HepG2 (cell line): Measurements from ENCODE around the gene ILDR2. TPM values are rescaled to one million over a fixed set of nuclear protein-coding genes. Genes with fewer than 3 reads are reported as not detected.
A peak's percentile ranks its signal among the peaks of the same experiment; 100 is the strongest.

ENCODE experiments used
- CREB1 ChIP-seq, 2 experiments: fragments of 450-650 bp in 1 of 2; IDR thresholded peaks; 2 replicates each; pipeline ENCODE4 v1.6.1; 2016 to 2017; ENCODE audit warnings: control low read depth in 1 of 2, mild to moderate bottlenecking in 1 of 2, missing compliant biosample characterization in 1 of 2, missing genetic modification characterization in 1 of 2
- HOXA9 ChIP-seq: sonication (generic); formaldehyde crosslinking; IDR thresholded peaks from 2 replicates; pipeline ENCODE4 v1.8.1; 2022; ENCODE audit warnings: missing genetic modification reagents, mild to moderate bottlenecking, moderate library complexity, borderline replicate concordance
- RFXAP ChIP-seq: sonication (generic); formaldehyde crosslinking; IDR thresholded peaks from 2 replicates; pipeline ENCODE4 v1.4.0; 2020; ENCODE audit warnings: missing genetic modification reagents, borderline replicate concordance
- RXRB ChIP-seq: IDR thresholded peaks from 2 replicates; pipeline ENCODE4 v1.6.1; 2016; ENCODE audit warnings: borderline replicate concordance, missing genetic modification reagents, missing compliant biosample characterization
- SOX13 ChIP-seq, 3 experiments: fragments of 450-650 bp in 1 of 3; sonication (generic) in 1 of 3; formaldehyde crosslinking in 1 of 3; IDR thresholded peaks in 2 of 3; conservative IDR thresholded peaks in 1 of 3; 2 replicates each; pipeline versions ENCODE4 v1.5.0 to v1.6.1; 2016 to 2020; ENCODE audit warnings: antibody characterized with exemption in 1 of 3, mild to moderate bottlenecking in 1 of 3, missing compliant biosample characterization in 1 of 3, missing genetic modification reagents in 1 of 3, moderate library complexity in 1 of 3
- SRSF4 ChIP-seq: fragments of 200-400 bp; formaldehyde crosslinking; IDR thresholded peaks from one replicate; pipeline ENCODE4 v1.6.1; 2018; ENCODE audit warnings: mild to moderate bottlenecking, low read depth, low read length, moderate library complexity; ENCODE audit not compliant: poor library complexity, severe bottlenecking
- ZBTB7B ChIP-seq: sonication (generic); formaldehyde crosslinking; IDR thresholded peaks from 2 replicates; pipeline ENCODE4 v1.4.0; 2020; ENCODE audit warnings: missing genetic modification reagents
- ZKSCAN8 ChIP-seq: IDR thresholded peaks from 2 replicates; pipeline ENCODE4 v1.6.1; 2016; ENCODE audit warnings: borderline replicate concordance, missing genetic modification reagents, missing compliant biosample characterization
- ZNF12 ChIP-seq: sonication (generic); formaldehyde crosslinking; IDR thresholded peaks from 2 replicates; pipeline ENCODE4 v1.5.0; 2020; ENCODE audit warnings: missing genetic modification reagents
- ZNF121 ChIP-seq: sonication (generic); formaldehyde crosslinking; IDR thresholded peaks from 2 replicates; pipeline ENCODE4 v1.5.0; 2020; ENCODE audit warnings: mild to moderate bottlenecking, missing genetic modification reagents
- ZNF24 ChIP-seq: fragments of 450-650 bp; IDR thresholded peaks from 2 replicates; pipeline ENCODE4 v1.6.1; 2017; ENCODE audit warnings: antibody characterized with exemption, mild to moderate bottlenecking
- ZNF460 ChIP-seq: sonication (generic); formaldehyde crosslinking; IDR thresholded peaks from 2 replicates; pipeline ENCODE4 v1.5.1; 2020; ENCODE audit warnings: missing genetic modification reagents, mild to moderate bottlenecking, borderline replicate concordance
- ZNF792 ChIP-seq: IDR thresholded peaks from 2 replicates; pipeline ENCODE4 v1.6.1; 2016
- polyA plus RNA-seq, 8 experiments: library from polyadenylated mRNA; depleted of rRNA in 3 of 8; stranded (reverse) in 7 of 8; unstranded in 1 of 8; fragments of >200 nt; fragmentation: Illumina TruSeq in 4 of 8; extraction: Trizol in 4 of 8; gene quantifications; 2 replicates each; pipeline versions ENCODE4 v1.2.1 to v1.2.3, GENCODE V29; 2011 to 2016; ENCODE audit warnings: low read depth in 4 of 8, missing spikeins in 1 of 8, mixed read lengths in 1 of 8; ENCODE audit not compliant: insufficient read depth in 1 of 8
- total RNA-seq, 5 experiments: library from RNA; depleted of rRNA; stranded (reverse); fragments of >200 nt; fragmentation: Illumina TruSeq; extraction: Trizol; gene quantifications; 2 replicates each; pipeline ENCODE4 v1.2.3, GENCODE V29; 2016; ENCODE audit warnings: low read depth in 1 of 5
- TF ChIP-seq, protein P1 (sequence below): sonication (generic); formaldehyde crosslinking; IDR thresholded peaks from 2 replicates; pipeline ENCODE4 v1.4.0; 2020; ENCODE audit warnings: missing genetic modification reagents
- TF ChIP-seq, protein P2 (sequence below): sonication (generic); formaldehyde crosslinking; IDR thresholded peaks from 2 replicates; pipeline ENCODE4 v1.5.0; 2020; ENCODE audit warnings: mild to moderate bottlenecking, missing genetic modification reagents, borderline replicate concordance
- TF ChIP-seq, protein P3 (sequence below): sonication (generic); formaldehyde crosslinking; IDR thresholded peaks from 2 replicates; pipeline ENCODE4 v1.8.1; 2023; ENCODE audit warnings: missing genetic modification reagents, inconsistent platforms, borderline replicate concordance
- TF ChIP-seq, protein P4 (sequence below): sonication (generic); formaldehyde crosslinking; IDR thresholded peaks from 2 replicates; pipeline ENCODE4 v1.5.1; 2020; ENCODE audit warnings: missing genetic modification reagents, mild to moderate bottlenecking, borderline replicate concordance

Gene ILDR2
- total and polyA plus RNA-seq, 2 of the 13 experiments (the other 11 are each of a cell fraction or from before 2014, with no cell fraction given) = 0.04 TPM; not detected in 1

DNA sequence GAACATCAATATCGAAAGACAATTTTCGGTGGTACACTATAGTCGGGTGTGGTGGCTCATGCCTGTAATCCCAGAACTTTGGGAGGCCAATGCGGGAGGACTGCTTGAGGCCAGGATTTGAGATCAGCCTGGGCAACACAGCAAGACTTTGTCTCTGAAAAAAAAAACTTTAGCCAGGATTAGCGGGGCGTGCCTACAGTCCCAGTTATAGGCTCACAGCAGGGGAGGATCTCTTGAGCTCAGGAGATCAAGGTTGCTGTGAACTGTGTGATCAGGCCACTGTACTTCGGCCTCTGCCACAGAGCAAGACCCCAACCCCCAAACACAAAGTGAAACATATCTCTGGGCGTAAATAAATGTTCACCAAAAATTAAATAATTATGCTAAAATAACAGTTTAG is 100.9 kb downstream of the ILDR2 start (continued):
- TF ChIP-seq, protein P1, sequence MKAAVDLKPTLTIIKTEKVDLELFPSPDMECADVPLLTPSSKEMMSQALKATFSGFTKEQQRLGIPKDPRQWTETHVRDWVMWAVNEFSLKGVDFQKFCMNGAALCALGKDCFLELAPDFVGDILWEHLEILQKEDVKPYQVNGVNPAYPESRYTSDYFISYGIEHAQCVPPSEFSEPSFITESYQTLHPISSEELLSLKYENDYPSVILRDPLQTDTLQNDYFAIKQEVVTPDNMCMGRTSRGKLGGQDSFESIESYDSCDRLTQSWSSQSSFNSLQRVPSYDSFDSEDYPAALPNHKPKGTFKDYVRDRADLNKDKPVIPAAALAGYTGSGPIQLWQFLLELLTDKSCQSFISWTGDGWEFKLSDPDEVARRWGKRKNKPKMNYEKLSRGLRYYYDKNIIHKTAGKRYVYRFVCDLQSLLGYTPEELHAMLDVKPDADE (CRISPR knock-in tag) = no peak
- peak; percentile 40; the same call in 1 of the 2 replicates for TF ChIP-seq ZNF792 (CRISPR knock-in tag)
- peak; percentile 70 for TF ChIP-seq ZBTB7B
- peak; percentile 7; the same call in 1 of the 2 replicates for TF ChIP-seq ZNF460 (CRISPR knock-in tag)
- TF ChIP-seq SOX13 (IDR thresholded peaks at IDR 0.05) = no peak
- TF ChIP-seq SOX13 (CRISPR knock-in tag; conservative IDR thresholded peaks at IDR 0.05 in 1 of 2, IDR thresholded peaks at IDR 0.05 in 1 of 2) = peak in 1 of 2 experiments; percentile 51; a peak in 1 of 4 replicates
- TF ChIP-seq, protein P2, sequence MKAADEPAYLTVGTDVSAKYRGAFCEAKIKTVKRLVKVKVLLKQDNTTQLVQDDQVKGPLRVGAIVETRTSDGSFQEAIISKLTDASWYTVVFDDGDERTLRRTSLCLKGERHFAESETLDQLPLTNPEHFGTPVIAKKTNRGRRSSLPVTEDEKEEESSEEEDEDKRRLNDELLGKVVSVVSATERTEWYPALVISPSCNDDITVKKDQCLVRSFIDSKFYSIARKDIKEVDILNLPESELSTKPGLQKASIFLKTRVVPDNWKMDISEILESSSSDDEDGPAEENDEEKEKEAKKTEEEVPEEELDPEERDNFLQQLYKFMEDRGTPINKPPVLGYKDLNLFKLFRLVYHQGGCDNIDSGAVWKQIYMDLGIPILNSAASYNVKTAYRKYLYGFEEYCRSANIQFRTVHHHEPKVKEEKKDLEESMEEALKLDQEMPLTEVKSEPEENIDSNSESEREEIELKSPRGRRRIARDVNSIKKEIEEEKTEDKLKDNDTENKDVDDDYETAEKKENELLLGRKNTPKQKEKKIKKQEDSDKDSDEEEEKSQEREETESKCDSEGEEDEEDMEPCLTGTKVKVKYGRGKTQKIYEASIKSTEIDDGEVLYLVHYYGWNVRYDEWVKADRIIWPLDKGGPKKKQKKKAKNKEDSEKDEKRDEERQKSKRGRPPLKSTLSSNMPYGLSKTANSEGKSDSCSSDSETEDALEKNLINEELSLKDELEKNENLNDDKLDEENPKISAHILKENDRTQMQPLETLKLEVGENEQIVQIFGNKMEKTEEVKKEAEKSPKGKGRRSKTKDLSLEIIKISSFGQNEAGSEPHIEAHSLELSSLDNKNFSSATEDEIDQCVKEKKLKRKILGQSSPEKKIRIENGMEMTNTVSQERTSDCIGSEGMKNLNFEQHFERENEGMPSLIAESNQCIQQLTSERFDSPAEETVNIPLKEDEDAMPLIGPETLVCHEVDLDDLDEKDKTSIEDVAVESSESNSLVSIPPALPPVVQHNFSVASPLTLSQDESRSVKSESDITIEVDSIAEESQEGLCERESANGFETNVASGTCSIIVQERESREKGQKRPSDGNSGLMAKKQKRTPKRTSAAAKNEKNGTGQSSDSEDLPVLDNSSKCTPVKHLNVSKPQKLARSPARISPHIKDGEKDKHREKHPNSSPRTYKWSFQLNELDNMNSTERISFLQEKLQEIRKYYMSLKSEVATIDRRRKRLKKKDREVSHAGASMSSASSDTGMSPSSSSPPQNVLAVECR (CRISPR knock-in tag) = 0 out of 2 replicates have a peak, but pooled peaks have one; percentile 36
- TF ChIP-seq RFXAP = 0 out of 2 replicates have a peak, but pooled peaks have one; percentile 36
- TF ChIP-seq ZNF24 = no peak
- TF ChIP-seq RXRB = peak; percentile 65; the same call in 1 of the 2 replicates
- TF ChIP-seq SRSF4 = no peak
- TF ChIP-seq, protein P3, sequence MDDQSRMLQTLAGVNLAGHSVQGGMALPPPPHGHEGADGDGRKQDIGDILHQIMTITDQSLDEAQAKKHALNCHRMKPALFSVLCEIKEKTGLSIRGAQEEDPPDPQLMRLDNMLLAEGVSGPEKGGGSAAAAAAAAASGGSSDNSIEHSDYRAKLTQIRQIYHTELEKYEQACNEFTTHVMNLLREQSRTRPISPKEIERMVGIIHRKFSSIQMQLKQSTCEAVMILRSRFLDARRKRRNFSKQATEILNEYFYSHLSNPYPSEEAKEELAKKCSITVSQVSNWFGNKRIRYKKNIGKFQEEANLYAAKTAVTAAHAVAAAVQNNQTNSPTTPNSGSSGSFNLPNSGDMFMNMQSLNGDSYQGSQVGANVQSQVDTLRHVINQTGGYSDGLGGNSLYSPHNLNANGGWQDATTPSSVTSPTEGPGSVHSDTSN (CRISPR knock-in tag) = no peak
- no peak for TF ChIP-seq CREB1 (IDR thresholded peaks at IDR 0.05)
- no peak for TF ChIP-seq CREB1 (CRISPR knock-in tag; IDR thresholded peaks at IDR 0.05)
- TF ChIP-seq, protein P4, sequence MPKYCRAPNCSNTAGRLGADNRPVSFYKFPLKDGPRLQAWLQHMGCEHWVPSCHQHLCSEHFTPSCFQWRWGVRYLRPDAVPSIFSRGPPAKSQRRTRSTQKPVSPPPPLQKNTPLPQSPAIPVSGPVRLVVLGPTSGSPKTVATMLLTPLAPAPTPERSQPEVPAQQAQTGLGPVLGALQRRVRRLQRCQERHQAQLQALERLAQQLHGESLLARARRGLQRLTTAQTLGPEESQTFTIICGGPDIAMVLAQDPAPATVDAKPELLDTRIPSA = no peak
- TF ChIP-seq ZNF12 (CRISPR knock-in tag) = no peak
- no peak for TF ChIP-seq HOXA9 (CRISPR knock-in tag)
- no peak for TF ChIP-seq ZKSCAN8 (CRISPR knock-in tag)
- TF ChIP-seq ZNF121 = peak; percentile 100
